GM20431 (cell line): ENCODE data around the gene CADM4.
"Not testable (repeated sequence)": the region's sequence is repeated elsewhere in the genome, so short reads cannot be mapped to it uniquely, and the experiment has no call there.

Source experiments
- in situ Hi-C: fragments of 300-500 bp; cut with MseI, MboI; formaldehyde crosslinking; loops from one replicate; pipeline ENCODE4 v1.15.0; 2020; ENCODE audit warnings: low sequenced_read_pairs; ENCODE audit not compliant: unreplicated experiment

CADM4 gene, protein sequence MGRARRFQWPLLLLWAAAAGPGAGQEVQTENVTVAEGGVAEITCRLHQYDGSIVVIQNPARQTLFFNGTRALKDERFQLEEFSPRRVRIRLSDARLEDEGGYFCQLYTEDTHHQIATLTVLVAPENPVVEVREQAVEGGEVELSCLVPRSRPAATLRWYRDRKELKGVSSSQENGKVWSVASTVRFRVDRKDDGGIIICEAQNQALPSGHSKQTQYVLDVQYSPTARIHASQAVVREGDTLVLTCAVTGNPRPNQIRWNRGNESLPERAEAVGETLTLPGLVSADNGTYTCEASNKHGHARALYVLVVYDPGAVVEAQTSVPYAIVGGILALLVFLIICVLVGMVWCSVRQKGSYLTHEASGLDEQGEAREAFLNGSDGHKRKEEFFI

DNA sequence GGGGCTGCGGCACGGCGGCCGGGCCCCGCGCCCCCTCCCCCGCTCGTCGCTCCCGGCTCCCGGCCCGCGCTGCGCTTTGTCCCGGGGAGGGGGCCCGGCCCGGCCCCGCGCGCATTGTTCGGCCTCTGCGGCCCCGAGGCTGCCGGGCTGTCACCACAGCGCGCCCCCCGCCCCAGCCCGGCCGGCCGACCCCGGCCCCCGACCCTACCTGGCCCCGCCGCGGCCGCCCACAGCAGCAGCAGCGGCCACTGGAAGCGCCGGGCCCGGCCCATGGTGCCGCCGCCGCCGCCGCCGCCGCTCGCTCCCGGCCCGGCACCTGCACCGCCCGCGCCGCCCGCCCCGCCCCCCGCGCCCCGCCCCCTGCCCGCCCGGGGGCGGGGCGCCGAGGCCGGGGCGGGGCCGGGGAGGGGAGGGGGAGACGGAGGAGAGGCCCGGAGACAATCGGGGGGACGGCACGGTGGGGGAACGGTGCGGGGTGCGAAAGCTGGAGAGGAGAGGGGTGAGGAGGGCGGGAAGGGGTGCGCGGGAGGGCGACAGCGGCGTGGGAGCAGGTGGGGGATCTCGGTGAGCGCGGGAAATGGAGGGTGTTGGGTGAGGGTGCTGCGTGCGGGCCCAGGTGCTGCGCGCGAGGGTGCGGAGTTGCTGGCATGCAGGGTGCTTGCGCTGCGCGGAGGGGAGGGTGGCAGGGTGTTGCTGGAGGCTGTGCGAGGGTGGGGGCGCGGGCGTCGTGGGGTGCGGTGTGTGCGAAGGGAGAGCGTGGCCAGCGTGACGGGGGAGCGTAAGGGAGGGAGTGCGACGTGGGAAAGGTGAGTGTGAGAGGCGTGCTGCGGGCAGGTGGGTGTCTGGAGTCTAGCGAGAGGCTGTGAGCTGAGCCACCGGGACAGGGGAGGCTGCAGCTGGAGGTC, at the start of gene CADM4:
Gene CADM4 (minus strand): TSS at position 332 of the 905 bp plus-strand sequence. CDS start 60 bp downstream, at position 272.
- in situ Hi-C loops, result no loop called here

DNA sequence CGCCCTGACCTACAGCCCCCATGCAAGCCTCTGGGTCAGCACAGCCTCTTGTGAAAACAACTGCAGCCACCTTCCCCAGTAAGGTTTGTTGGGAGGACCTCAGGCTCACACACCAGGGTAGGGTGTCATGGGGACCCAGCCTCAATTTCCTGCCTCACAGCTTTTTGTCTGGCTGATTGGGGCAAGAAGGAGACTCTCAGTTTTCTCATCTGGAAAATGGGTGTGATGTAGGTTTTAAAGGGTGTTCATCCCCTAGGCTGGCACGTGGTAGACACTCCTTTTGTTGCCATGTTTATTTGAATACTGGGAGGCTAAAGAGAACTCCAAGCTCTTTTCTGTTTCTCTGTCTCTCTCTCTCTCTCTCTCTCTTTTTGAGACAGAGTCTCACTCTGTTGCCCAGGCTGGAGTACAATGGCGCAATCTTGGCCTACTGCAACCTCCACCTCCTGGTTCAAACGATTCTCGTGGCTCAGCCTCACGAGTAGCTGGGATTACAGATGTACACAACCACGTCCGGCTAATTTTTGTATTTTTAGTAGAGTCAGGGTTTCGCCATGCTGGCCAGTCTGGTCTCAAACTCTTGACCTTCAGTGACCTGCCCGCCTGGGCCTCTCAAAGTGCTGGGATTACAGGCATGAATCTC, 48.5 kb upstream of the CADM4 start:
- in situ Hi-C loops, result no loop called here

GRCh38 chr19:43687660-43687997, 48.0 kb upstream of the CADM4 start:
- in situ Hi-C loops, result no loop called here

DNA sequence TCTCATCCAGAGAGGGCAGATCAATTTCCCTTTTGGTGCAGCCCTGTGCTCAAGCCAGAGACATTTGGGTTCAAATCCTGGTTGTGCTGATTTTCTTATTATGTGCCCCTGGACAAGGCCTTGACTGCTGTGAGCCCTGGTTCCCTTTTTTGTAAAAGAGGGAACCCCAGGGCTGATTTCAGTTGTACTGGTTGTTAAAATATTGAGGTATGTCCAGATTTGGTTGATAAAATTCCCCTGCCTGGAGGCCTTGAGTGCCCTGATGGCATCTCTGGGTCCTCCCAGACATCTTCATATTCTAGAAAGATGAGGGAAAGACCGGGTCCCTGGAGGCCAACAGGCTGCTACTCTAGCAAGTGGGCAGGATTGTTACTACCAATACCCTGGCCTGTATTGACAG, 44.7 kb upstream of the CADM4 start:
- in situ Hi-C loops, result no loop called here

- in situ Hi-C loops, result no loop called here
Measured at GRCh38 chr19:43683905-43684304, 44.3 kb upstream of the CADM4 start.

DNA sequence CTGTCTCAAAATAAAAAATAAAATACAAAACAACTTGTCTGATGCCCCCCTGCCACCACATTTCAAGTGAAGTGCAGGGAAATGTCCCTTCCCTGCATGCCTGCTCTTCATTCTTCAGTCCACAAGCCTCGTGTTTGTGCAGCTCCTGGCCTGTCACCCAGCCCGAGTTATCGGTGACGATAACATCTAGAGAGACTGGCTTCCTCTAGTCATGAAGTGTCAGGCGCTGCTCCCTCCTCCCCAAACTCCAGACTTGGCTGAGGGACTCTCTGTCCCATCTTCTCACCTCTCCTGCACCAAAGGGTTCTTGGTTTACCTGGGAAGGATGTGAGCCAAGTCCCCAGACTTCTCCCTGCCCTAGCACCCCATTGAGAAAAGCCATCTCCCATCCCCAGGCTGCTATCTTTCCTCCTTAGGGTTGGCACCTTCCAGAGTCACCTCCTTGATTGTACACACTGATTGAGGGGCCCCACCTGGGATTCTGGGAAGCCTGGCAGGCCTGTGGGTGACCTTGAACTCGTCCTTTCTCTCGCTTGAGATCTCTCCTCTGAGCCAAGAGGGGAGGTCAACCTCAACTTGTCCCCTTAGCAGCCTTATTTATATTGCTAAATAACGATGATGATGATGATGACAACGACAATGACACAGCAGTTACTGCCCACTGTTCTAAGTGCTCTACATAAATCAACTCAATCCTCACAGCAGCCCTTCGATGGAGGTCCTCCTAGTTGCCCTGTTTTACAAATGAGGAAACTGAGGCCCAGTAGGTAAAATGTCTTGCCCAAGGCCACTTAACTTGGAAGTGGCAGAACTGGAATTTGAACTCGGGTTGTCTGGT, 43.4 kb upstream of the CADM4 start:
- in situ Hi-C loops, result no loop called here

DNA sequence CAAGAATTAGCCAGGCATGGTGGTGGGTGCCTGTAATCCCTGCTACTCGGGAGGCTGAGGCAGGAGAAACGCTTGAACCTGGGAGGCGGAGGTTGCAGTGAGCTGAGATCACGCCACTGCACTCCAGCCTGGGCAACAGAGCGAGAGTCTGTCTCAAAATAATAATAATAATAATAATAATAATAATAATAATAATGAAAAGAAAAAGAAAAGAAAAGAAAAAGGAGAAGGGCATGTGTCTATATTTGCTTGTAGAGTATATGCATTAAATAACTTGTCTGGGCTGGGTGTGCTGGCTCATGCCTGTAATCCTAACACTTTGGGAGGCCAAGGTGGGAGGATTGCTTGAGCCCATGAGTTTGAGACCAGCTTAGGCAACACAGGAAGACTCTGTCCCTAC, 42.6 kb upstream of the CADM4 start:
- in situ Hi-C loops, result not testable (repeated sequence)

DNA sequence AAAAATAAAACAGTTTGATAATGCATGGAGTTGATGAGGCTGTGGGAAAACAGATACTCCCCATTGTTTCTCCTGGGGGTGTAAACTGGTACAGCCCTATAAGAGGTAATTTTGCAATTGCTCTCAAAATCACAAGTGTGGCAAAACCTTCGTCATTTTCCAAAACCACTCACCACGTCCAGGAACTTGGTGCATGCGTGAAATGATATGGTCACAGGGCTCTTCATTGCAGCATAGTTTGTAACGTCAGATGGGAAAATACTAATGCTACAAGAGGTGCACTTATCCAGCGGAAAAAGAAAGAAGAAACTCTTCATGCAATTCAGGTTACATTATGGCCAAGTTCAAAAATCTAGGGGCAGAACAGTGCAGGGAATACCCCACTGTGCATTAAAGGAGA, 42.2 kb upstream of the CADM4 start:
- in situ Hi-C loops, result no loop called here

GRCh38 chr19:43678512-43679261, 39.0 kb upstream of the CADM4 start:
- in situ Hi-C loops, result no loop called here

GRCh38 chr19:43675906-43676305, 36.3 kb upstream of the CADM4 start:
- in situ Hi-C loops, result no loop called here

- in situ Hi-C loops, result no loop called here
Measured at GRCh38 chr19:43675269-43675879, 35.7 kb upstream of the CADM4 start.

- in situ Hi-C loops, result no loop called here
Measured at GRCh38 chr19:43674596-43674995, 34.9 kb upstream of the CADM4 start.

GRCh38 chr19:43674183-43674582, 34.5 kb upstream of the CADM4 start:
- in situ Hi-C loops, result no loop called here

- in situ Hi-C loops, result no loop called here
Measured at GRCh38 chr19:43673637-43674036, 34.0 kb upstream of the CADM4 start.

DNA sequence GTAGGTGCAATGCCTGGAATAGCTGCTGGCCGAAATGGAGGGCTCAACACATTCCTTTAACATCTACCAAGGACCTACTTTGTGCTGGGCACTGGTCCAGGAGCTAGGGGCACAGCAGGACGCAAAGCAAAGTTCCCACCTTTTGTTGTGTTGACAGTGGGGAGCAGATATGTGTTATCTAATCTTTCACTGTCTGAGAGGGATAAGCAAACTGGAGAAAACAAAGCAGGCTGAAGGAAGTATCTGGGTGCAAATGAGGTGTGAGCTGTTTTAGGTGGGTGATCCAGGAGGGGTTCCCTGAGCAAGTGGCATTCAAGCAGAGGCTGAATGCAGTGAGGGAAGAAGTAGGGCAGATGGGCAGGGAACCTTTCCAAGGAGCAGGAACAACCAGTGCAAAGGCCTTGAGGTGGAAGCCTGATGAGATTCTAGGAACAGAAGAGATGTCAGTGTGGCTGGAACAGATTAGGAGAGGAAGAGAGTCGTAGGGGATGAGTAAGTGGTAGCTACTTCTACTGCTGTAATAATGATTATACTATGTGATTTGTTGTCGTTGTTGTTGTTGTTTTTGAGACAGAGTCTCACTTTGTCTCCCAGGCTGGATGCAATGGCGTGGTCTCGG, 32.5 kb upstream of the CADM4 start:
- in situ Hi-C loops, result no loop called here

DNA sequence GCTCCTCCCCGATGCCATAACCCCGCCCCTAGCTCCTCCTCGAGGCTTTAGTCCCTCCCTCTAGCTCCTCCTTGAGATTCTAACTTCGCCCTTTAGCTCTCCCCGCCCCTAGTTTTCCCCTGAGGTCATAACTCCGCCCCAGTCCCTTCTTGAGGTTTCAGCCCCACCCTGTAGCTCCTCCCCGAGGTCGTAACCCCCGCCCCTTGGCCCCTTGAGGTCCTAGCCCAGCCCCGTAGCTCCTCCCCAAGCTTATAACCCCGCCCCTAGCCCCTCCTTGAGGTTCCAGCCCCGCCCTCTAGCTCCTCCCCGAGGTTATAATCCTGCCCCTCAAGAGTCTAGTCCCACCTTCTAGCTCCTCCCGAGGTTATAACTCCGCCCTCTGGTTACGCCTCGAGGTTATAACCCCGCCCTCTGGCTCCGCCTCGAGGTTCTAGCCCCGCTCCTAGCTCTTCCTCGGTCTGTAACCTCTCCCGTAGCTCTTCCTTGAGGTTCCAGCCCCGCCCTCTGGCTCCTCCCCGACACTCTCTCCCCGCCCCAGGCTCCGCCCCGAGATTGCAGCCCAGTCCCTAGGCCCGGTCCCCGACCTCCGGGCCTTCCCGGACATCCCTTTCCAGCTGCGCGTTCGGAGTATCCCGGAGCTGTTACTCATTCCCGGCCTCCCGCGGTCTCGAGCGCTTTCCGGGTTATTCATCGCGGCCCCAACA, 28.9 kb upstream of the CADM4 start:
- in situ Hi-C loops, result no loop called here

- in situ Hi-C loops, result no loop called here
Measured at GRCh38 chr19:43667876-43668405, 28.3 kb upstream of the CADM4 start.
